GM12864 (cell line): ENCODE results near the gene MBD1.
"Not testable (repeated sequence)": the region's sequence is repeated elsewhere in the genome, so short reads cannot be mapped to it uniquely, and the experiment has no call there.

Source experiments
- DNase-seq: peaks from one replicate; pipeline ENCODE4 v3.0.0-alpha.2; 2011; ENCODE audit warnings: low read depth
- H3K4me3 ChIP-seq: 2 replicates; pipeline ENCODE4 v1.5.1; 2011; ENCODE audit warnings: mild to moderate bottlenecking, low read depth, low read length, control low read depth
- CTCF ChIP-seq: IDR thresholded peaks from 2 replicates; pipeline ENCODE4 v1.5.1; 2011; ENCODE audit warnings: low read depth, mild to moderate bottlenecking, moderate library complexity, low read length, control low read depth, inconsistent platforms; ENCODE audit errors: missing control alignments

MBD1 gene

GRCh38 chr18:50240080-50240563 is 41.2 kb downstream of the MBD1 start:
- no peak overlapping the region for H3K4me3 ChIP-seq
- no peak for DNase-seq
- no peak for TF ChIP-seq CTCF

- H3K4me3 ChIP-seq = no peak overlapping the region
- no peak for DNase-seq
- TF ChIP-seq CTCF = no peak
Measured at GRCh38 chr18:50232419-50232818, 48.9 kb downstream of the MBD1 start.

GRCh38 chr18:50231621-50232020 is 49.7 kb downstream of the MBD1 start:
- no peak for TF ChIP-seq CTCF
- DNase-seq = no peak
- no peak overlapping the region for H3K4me3 ChIP-seq

GRCh38 chr18:50220249-50220648 is 61.1 kb downstream of the MBD1 start:
- not testable (repeated sequence) for H3K4me3 ChIP-seq, DNase-seq
